ENCODE data around the gene RNF180. TPM values are rescaled to one million over a fixed set of nuclear protein-coding genes. Genes with fewer than 3 reads are reported as not detected.
A peak's percentile ranks its signal among the peaks of the same experiment; 100 is the strongest.

RNF180 gene
- total RNA-seq, 4 donors from 2014 or later: 3.7 to 14.3 (median 5.2) TPM

- Histone ChIP-seq H3K27ac (no peak overlapping the region), H3K9me3 (no peaks in the 10 kb centered on the region), H3K4me3 (no peak overlapping the region), H3K27me3 (no peaks in the 10 kb centered on the region), H3K4me1 (peaks cover 0 to 9% of the 10 kb centered on the region in 2 donors), H3K36me3 (no peaks in the 10 kb centered on the region)
- ATAC-seq: no peak
- in situ Hi-C loops (cut with MboI; ENCODE audit: low sequenced_read_pairs in 4 of 4): no loop called here
- intact Hi-C loops (cut with DNase I; ENCODE audit: low total_unique reads): loop anchor here (10.0 kb wide), 1 partner anchor 1325 kb away; the partner anchor contains the start of gene ADAMTS6
- TF ChIP-seq, protein P1, sequence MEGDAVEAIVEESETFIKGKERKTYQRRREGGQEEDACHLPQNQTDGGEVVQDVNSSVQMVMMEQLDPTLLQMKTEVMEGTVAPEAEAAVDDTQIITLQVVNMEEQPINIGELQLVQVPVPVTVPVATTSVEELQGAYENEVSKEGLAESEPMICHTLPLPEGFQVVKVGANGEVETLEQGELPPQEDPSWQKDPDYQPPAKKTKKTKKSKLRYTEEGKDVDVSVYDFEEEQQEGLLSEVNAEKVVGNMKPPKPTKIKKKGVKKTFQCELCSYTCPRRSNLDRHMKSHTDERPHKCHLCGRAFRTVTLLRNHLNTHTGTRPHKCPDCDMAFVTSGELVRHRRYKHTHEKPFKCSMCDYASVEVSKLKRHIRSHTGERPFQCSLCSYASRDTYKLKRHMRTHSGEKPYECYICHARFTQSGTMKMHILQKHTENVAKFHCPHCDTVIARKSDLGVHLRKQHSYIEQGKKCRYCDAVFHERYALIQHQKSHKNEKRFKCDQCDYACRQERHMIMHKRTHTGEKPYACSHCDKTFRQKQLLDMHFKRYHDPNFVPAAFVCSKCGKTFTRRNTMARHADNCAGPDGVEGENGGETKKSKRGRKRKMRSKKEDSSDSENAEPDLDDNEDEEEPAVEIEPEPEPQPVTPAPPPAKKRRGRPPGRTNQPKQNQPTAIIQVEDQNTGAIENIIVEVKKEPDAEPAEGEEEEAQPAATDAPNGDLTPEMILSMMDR (IDR thresholded peaks at IDR 0.05 in 4 of 5, conservative IDR thresholded peaks at IDR 0.05 in 1 of 5): no peak
- no peak for TF ChIP-seq POLR2A (IDR thresholded peaks at IDR 0.05)
- DNase-seq: no peak
These were observed 5.4 kb upstream of the RNF180 start for GRCh38 chr5:64160201-64160600.

- intact Hi-C loops (cut with DNase I; ENCODE audit: low total_unique reads): loop anchor here (10.0 kb wide), 1 partner anchor 1323 kb away; the partner anchor contains the start of gene ADAMTS6
- TF ChIP-seq POLR2A (IDR thresholded peaks at IDR 0.05): no peak
- TF ChIP-seq, protein P1 (IDR thresholded peaks at IDR 0.05 in 4 of 5, conservative IDR thresholded peaks at IDR 0.05 in 1 of 5): no peak
- Histone ChIP-seq H3K36me3 (no peaks in the 10 kb centered on the region), H3K4me1 (peaks cover 0 to 11% of the 10 kb centered on the region in 2 donors), H3K9me3 (no peaks in the 10 kb centered on the region), H3K27ac (no peak overlapping the region), H3K4me3 (no peak overlapping the region), H3K27me3 (no peaks in the 10 kb centered on the region)
- ATAC-seq (no peak), DNase-seq (no peak)
- in situ Hi-C loops (cut with MboI; ENCODE audit: low sequenced_read_pairs in 4 of 4): no loop called here
These were observed 4.2 kb upstream of the RNF180 start for GRCh38 chr5:64161420-64161819.

DNA sequence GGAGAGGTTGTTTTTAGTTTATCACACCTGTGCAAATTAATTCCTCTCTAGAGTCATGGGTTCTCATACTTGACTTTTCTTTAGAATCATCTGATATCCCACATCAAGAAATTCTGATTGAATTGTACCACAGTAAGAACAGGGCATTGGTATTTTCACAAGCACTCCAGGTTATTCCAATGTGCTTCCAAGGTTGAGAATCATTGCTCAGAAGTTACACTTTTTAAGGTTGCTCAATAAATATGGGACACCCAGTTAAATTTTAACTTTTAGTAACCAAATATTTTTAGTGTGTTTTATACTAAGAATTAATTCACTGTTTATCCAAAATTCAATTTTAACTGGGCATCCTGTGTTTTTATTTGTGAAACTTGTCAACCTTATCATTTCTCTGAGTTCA is 2.5 kb upstream of the RNF180 start:
- DNase-seq (no peak), ATAC-seq (no peak)
- TF ChIP-seq POLR2A (IDR thresholded peaks at IDR 0.05): no peak
- TF ChIP-seq, protein P1 (IDR thresholded peaks at IDR 0.05 in 4 of 5, conservative IDR thresholded peaks at IDR 0.05 in 1 of 5): no peak
- in situ Hi-C loops (cut with MboI; ENCODE audit: low sequenced_read_pairs in 4 of 4): no loop called here
- Histone ChIP-seq H3K4me3 (no peak overlapping the region), H3K36me3 (no peaks in the 10 kb centered on the region), H3K9me3 (no peaks in the 10 kb centered on the region), H3K27me3 (no peaks in the 10 kb centered on the region), H3K27ac (no peak overlapping the region), H3K4me1 (peaks cover 3 to 26% of the 10 kb centered on the region in 2 donors)
- intact Hi-C loops (cut with DNase I; ENCODE audit: low total_unique reads): loop anchor here (10.0 kb wide), 1 partner anchor 1322 kb away; the partner anchor contains the start of gene ADAMTS6

GRCh38 chr5:64163746-64164145 is 1.9 kb upstream of the RNF180 start:
- H3K4me3 ChIP-seq: no peak overlapping the region
- H3K9me3 ChIP-seq: no peaks in the 10 kb centered on the region
- no peak for DNase-seq
- no peak for TF ChIP-seq POLR2A (IDR thresholded peaks at IDR 0.05)
- TF ChIP-seq, protein P1 (IDR thresholded peaks at IDR 0.05 in 4 of 5, conservative IDR thresholded peaks at IDR 0.05 in 1 of 5): no peak
- intact Hi-C loops (cut with DNase I; ENCODE audit: low total_unique reads) (loop anchor here (10.0 kb wide), 1 partner anchor 1321 kb away; the partner anchor contains the start of gene ADAMTS6), in situ Hi-C loops (cut with MboI; ENCODE audit: low sequenced_read_pairs in 4 of 4) (no loop called here)
- no peaks in the 10 kb centered on the region for H3K36me3 ChIP-seq
- H3K4me1 ChIP-seq: peaks cover 3 to 26% of the 10 kb centered on the region in 2 donors
- ATAC-seq: no peak
- no peaks in the 10 kb centered on the region for H3K27me3 ChIP-seq
- H3K27ac ChIP-seq: peak overlapping the region in 1 of 4 donors; percentile 65

- in situ Hi-C loops (cut with MboI; ENCODE audit: low sequenced_read_pairs in 4 of 4) (no loop called here), intact Hi-C loops (cut with DNase I; ENCODE audit: low total_unique reads) (loop anchor here (10.0 kb wide), 1 partner anchor 1321 kb away; the partner anchor contains the start of gene ADAMTS6)
- TF ChIP-seq, protein P1 (IDR thresholded peaks at IDR 0.05 in 4 of 5, conservative IDR thresholded peaks at IDR 0.05 in 1 of 5): no peak
- no peak for TF ChIP-seq POLR2A (IDR thresholded peaks at IDR 0.05)
- Histone ChIP-seq H3K4me1 (peaks cover 3 to 26% of the 10 kb centered on the region in 2 donors), H3K9me3 (no peaks in the 10 kb centered on the region), H3K27me3 (no peaks in the 10 kb centered on the region), H3K36me3 (no peaks in the 10 kb centered on the region), H3K4me3 (peak overlapping the region in 1 of 4 donors; percentile 78), H3K27ac (peak overlapping the region in 3 of 4 donors; percentile 65 to 81 (median 76))
- no peak for ATAC-seq
- DNase-seq: no peak
These were observed 1.5 kb upstream of the RNF180 start for GRCh38 chr5:64164166-64164565.
